Activated CD4-positive, CD25-positive, alpha-beta regulatory T cell treated with anti-CD3 and anti-CD28 coated beads, Interleukin-2, amount 50 U/mL, for 72 hours (primary cell): Measurements from ENCODE around the gene KLHL40.
A peak's percentile ranks its signal among the peaks of the same experiment; 100 is the strongest.

Experiments used
- DNase-seq: peaks from one replicate; pipeline ENCODE4 v3.0.0; 2021

The KLHL40 gene

DNA sequence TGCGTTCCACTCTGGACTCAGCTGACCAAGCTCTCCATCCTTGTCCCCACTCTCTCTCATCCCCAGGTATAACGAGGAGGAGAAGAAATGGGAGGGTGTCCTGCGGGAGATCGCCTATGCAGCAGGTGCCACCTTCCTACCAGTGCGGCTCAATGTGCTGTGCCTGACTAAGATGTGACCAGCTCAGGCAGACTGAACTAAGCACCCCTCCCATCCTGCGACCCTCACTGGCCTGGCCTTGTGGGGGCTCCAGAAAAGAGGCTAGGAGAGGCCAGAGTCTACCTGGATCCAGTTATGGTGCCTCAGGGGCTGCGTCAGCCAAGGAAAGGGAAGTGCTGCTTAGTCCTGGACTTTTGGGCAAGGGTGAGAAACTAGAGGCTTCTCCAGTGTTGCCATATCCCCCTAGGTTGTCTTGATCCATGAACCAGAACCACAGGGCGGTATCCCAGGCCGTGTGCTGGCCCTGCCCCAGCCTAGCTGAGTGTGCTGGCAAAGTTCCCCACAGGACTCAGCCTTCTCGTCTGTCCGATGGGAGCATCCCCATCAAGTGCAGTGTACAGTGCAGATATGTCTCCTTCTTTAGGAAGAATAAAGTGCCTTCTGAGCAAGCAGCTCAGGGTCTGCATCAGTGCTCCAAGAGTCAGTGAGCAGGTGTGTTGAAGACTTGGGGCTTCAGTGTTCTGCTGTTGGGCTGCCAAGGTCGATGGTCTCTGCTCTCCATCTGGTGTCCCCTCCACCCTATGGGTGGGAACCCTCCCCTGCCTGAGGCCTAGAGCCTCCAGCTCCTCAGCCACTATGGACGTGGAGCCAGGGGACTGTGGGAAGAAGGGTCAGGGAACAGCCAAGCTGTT lies 6.7 kb downstream of the KLHL40 start:
- DNase-seq = peak; percentile 9

DNA sequence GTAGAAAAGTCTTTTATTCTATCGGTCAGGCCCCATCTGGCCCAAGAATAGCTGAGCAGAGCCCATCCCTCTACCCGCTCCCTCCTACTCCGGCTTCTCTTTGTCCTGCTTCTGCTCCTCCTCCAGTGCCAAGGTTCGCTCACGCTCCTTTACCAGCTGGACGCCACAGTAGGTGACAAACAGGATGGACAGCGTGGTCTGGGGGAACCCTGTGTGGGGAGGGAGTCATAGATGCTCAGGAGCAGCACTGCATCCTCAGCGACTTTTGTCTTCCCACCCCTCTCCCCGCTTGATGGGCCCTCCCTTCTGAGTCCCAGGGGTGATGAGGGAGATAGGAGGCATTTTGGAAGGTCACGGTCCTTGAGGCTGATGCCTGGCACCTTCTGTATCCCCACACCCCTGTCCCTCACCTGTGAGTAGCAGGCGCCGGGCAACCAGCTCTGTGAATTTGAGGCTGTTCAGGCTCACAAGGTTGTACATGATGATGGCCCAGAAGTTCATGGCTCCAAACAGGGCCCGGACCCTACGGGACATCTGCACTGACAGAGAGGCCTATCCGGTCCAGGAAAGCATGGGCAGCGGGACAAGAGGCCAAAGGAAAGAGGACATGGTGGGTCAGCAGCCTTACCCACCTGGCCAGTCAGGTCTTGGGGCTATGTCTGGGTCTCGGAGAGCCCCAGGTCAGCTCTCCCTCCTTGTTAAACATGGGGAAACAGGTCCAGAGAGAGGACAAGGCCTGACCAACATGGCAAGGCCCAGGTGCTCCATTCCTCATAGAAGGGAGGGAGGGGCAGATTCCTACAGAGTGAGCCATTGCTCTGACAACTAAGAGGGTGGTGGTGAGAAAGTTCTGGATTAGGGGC lies 7.6 kb downstream of the KLHL40 start:
- DNase-seq = no peak

DNA sequence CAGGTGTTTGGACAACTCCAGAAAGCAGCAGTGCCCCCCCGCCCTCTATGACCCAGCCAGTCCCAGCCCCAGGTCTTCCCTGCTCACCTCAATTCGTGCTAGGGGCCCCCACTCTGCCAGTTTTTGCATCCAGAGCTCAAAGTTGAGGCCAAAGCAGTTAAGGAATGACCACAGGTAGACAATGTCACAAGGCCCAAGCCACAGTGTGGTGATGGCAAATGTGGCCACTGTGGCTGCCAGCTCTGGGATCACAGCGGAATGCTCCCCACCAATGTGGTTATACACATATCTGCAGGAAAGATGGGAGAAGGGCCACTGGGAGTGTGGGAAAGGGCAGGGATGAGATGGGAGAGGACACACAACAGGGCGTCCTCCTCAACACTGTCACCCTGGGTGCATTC lies 8.2 kb downstream of the KLHL40 start:
- no peak for DNase-seq

DNA sequence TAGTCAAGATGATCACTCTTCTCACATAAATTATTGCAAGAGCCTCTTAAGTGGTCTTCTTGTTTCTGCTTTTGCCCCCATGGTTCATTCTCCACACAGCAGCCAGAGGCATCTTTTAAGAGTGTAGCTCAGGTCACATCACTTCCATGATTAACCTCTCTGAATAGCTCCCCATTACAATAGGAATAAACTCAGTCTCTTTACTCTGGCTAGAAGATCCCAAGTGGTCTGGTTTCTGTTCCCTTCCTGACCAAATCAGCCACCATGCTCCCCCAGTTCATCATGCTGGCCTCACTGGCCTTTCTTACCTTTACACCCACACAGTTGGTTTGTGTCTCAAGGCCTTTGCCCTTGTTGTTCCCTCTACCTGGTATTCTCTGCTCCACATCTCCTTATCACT lies 9.0 kb downstream of the KLHL40 start:
- no peak for DNase-seq

DNA sequence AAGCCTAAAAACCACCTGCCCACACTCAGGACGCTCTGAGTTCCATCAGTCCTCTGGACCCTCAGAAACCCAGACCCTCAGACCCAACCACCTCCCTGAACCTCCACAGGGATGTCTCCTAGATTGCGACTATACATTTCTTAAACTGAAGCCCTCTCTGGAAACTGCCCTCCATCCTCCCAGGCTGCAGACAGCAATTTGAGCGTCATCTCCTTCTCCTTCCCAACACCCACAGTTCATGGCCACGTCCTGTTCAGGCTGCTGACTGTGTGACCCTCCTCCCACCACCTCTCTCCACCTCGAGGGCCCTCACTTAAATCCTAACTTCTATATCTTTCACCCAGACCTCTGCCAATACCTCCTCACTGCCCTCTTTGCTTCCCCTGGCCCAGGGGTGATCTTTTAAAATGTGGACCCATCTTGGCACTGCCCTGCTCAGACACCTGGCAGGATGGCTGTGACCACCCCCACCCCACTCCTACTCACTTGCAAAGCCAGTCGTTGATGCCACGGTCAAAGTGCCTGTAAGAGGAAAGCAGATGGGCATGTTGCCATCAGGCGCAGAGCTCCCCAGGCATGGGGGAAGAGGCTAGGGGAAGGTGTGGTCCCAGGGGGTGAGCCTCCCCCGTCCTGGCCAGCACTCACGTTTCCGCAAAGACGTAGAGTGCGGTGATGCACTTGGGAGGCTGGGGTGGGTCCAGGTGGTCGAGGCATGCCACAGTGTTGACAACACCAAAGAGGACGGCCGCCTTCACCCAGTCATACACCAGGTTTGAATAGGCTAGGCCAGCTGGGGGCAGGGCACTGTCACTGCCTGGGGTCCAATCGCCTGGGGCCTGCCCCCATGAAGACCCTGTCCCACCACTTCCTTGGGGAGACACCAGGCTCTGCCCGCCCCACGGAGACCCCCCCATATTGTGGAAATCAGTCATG lies 11.3 kb downstream of the KLHL40 start:
- DNase-seq = no peak

DNA sequence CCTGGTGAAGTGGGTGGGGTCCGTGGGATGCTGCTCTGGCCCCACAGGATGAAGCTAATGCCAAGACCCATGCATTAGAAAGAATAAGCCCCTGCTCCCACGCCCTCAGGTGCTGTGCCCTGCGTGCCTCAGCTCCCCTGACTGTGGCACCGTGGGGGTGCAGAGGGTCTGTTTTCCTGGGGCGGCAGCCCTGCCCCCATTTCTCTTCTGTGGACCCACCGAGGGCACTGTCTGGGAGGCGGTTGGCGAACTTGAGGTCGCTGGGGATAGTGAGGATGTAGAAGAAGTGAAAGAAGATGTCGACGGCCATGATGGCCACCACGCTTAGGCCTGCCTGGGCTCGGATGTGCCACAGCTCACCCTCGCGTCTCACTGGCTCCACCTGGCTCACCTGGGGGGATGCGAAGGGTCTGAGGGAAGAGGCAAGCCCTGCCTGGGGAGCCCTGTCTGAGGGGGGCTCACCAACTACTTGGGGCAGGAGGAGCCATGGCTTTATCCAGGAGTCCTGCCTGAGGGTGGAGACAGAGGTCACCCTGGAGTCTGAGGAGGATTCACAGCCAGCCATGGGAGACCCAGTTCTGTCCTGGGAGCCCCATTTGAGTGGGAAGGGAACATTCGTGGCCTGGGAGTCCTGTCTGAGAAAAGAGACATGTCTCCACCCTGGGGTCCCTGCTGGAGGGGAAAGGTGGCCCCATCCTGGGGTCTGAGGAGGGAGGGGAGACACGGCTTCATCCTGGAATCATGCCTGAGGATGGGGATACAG lies 12.1 kb downstream of the KLHL40 start:
- no peak for DNase-seq

DNA sequence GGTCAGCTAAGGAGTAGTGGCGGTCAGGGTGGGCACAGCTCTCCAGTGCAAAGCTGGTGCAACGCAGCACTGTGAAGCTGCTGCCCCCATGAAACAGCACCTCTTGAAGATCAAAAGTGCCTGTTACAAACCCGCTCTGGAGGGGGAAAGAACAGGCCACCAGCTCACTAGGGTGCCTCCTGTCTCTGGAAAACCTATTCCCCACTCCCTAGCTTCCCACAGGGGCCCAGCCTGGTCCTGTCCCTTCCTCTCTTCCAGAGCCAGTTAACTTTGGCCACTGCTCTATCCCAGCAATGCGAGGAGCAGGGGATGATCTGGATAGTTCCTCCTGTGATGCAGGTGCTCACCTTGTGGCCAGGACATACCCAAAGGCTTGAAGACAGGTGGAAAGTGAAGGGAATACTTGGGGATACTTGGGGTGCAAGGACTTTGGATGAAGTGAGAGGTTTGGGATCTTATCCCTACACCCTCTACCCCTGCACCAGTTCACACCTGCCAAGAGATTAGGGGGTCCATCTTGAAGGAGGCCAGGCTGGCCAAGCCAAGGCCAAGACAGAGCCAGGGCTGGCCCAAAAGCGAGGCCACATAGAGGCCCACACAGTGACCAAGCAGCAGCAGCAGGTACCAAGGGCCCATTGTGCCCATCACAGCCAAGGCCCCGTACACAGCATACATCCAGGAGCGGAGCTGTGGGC lies 13.0 kb downstream of the KLHL40 start:
- no peak for DNase-seq

DNA sequence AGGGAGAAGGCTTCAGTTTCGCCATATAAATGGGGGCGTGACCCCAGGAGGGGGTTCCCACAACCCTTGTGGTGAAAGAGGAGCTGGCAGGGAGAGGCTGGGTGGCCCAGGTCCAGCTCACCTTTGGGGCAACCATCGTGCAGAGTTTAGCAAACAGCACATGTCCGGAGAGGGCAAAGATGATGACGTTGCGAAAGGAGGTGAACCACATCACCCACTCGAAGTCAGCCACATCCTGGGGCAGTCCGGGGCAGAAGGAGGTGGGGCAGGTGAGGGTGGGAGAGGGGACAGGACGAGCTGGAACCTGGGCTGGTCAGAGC lies 13.5 kb downstream of the KLHL40 start:
- DNase-seq = peak; percentile 32

DNA sequence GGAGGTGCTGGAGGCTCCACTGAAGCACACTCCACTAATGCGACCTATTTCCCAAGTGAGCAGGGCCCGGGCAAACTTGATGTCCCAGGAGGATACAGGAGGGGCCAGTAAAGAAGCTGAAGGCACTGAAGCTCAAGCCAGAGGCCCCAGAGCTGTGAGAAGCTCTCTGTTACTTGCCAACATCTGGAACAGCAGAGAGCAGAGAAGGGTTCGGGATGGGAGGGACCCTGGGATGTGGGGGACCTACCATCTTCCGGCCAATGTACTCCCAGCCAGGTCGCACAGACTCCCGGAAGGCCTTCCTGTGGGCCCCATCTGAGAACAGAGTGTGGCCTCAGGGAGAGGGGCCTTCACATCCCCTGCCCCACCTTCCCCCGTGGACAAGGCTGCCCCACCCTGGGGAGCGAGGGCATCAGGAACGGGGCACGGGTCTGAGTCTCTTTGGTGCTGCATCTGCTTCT lies 14.2 kb downstream of the KLHL40 start:
- DNase-seq = peak; percentile 26

DNA sequence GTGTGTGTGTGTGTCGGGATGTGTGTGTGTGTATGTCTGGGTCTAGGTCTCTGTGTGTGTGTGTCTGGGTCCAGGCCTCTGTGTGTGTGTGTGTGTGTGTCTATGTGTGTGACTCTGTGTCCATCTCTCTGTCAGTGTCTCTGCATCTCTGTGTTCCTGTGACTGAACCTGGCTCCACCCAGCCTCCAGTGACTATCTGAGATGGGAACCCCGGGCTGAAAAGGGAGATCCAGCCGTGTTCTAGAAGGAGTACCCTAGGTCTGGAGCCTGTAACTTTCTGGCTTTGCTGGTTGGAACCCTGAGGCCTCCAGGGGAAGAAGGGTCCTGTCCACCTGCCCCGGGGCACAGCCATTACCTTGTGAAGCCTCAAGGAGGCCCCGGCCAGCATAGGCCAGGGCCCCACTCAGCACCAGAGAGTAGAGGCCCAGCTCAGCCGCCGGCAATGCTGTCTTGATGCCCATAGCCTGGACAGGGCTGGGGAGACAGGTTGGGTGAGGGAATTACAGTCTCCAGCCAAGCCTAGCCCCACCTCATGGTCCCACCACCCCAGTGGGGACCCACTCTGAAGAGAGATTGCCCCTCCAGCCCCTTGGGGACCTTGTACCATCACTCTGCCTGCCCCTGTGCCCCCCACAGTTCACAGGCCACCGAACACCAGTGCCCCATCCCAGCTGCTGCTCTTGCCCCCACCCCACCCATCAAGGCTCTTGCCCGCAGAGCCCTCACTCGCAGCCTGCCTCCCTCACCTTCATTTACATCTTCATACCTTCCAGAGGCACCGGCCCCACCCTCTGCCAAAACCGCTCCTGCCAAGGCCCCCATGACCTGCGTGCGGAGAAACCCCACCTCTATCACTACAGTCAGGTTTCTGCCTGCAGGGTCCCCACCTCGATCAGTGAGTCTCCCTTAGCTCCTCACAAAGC lies 15.3 kb downstream of the KLHL40 start:
- no peak for DNase-seq

DNA sequence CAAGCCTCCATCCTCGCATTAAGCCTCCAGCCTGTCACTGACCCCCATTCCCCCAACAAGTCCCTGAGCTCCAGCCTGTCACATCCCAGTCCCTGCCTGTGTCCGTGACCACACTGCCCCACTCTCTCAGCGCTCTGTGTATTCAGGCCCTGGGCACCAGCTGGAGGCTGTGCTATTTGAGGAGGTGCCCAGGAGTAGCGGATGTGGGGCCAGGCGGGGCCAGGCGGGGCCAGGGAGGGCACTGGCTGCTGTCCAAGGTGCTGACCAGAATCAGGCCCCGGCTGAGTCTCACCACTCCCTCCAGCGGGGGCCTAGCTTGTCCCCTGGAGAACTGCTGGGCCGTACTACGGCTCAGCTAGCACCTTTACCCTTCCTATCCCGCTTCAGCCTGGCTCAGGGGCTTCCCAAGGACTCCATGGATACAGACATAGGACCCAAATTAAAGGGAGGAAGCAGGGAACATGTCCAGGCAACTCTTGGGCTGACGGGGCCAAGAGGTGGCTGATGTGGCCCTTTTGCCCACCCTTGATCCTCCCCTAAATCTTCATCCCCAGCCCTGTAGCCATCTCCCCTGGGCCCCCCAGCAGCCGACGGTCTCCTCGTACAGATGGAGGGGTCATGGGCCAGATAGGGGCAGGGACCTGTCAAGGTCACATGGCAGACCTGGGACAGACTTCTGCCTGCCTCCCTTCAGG lies 16.2 kb downstream of the KLHL40 start:
- peak; percentile 60 for DNase-seq

DNA sequence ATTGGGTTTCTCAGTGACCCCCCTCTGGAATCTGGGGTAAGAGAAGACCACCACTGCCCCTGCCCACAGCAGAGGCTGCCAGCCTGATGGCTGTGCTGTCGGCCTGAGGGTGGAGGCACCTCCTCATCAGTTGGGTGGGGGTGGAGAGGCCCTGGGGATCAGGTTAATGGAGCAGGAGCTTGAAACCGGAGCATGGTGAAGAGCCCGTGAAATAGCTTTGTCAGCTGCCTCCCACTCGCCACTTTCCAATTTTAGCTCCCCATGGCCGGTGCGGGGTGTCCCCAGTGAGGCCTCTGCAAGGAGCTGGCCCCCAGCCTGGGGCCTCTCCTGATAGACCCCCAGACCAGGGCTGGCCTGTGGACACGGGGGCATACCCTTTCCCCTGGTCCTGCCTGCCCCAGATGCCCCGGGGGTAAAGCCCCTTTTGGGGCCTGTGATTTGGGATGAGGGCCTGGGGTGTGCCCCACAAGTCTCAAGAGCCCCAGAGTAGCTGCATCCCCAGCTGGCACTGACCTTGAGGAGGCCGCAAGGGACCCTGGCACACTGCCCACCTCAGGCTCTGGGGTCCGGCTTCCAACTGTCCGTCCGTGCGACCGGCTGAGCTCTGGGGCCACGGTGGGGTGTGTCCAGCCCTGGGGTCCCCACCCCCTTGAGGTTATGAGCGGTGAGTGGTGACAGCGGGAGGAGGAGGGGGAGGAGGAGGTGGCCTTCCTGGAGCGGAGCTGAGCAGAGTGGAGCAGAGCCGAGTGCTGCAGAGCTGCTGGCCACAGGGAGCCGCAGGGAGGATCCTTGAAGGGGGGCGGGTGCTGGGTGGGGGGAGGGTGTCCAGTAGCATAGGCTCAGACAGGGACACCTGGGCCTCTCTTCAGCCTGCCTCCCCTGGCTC lies 17.0 kb downstream of the KLHL40 start, which contains the start of gene HHATL:
Gene HHATL, minus strand, starts transcription at position 733 of the 886 bp plus-strand sequence. CDS start 1,972 bp downstream, outside the sequence.
- DNase-seq = peak; percentile 24

DNA sequence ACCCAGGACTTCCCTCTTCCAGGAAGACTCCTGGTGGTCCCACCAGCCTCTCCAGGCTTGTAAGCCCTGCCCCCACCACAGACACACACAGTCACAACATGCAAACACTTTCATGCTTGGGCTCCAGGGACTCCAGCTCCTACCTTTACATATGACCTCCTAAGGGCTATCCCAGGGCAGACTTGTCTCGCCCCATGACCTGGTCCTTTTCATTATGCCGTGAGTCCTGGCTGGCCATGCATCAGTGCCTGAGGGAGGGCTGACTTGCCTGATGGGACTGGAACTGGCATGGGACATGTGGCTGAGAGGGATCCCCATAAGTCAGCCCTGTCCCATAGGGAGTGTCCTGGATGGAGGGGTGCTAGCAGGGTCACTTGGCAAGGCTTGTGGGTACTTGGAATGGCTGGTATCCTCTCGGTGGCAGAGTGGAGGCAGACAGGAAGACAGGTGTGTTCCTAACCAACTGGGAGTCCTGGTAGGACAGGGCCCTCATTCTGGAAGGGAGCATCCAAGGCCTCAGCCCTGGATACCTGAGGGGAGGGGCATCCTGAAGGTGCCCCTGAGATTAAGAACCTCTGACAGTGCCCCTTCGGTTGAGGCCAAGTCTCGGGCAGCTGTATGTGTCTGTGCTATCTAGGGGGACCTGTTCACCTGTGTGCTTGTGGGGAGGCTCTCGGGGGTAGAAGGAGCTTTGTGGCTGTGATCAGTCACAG lies 17.8 kb downstream of the KLHL40 start:
- DNase-seq = no peak

DNA sequence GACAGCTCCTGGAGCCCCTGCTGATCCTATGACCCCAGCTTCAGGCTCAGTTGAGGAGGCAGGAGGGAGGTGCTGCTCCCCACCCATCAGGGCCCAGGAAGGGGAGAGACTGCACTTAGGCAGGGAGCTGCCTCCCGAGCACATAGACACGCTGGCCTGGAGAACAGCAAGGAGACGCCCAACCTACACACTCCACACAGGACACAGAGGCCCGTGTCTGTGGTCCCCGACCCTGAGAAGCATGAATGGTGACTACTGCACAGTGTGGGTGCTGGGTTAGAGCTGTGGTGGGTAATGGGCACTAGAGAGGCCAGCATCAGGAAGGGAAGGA lies 18.3 kb downstream of the KLHL40 start:
- peak; percentile 20 for DNase-seq

DNA sequence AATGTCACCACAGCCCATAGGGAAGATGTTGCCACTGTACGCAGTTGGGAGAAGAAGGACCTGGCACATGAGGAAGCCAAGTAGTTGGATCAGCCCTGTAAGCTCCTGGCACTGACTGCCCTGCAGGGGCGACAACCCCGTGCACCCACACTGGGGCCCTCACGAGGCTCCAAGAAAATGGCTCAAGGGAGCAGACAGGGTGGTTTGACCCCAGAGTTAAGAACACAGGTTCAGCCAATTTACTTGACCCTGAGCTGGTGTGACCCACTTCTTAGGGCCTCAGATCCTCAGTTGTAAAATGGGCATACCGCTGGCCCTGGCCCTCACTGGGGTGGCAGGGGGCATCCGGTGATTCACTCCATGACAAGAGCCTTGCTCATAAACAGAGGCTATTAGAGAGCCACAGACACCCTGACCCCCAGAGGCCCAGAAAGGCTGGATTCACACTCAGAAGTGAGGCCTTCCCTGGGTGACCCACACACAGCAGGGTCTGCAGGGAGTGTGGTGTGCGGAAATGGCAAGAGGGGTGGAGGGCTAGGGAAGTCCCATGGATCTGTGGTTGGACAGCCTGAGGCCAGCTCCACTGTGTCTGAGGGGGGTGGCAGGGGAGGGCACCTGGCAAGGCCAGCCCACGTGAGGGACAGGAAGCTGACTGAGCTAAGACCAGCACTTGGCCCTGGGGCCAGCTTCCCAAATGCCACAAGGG lies 19.0 kb downstream of the KLHL40 start:
- peak; percentile 26 for DNase-seq

DNA sequence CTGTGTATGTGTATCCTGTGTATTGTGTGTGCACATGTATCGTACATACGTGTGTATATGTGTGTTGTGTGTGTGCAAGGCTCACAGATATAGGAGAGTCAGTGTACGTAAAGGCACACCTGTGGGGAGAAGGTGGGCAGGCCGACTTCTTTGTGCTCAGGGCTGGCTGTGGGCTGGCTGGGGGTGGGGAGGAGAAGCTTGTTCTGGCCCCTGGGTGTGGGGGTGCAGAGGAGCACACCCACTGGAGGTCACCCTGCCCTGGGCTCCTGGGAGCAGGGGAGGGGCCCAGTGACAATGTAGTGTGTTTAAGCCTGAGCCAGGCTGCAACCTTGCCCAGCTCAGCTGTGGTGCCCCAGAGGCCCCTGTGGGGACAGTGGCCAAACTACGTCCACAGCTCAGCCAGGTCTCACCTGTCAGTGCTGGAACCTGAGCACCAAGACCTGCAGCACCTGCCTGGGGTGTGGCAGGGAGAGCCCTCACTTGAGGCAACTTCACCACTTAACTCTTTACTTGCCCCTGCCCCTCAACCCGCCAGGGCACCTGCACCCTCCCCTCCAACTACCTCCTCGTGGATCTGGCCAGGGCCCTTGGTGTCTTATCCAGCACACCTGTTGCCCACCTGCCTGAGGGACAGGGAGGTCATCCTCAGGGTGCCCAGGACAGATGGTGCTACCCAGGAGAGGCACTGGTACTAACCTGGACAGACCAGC lies 19.9 kb downstream of the KLHL40 start:
- peak; percentile 24 for DNase-seq
